Natural killer cell (primary cell): ENCODE measurements around the gene MAPK4. TPM values are rescaled to one million over a fixed set of nuclear protein-coding genes. Genes with fewer than 3 reads are reported as not detected.

Experiments used
- ATAC-seq, 3 donors: fragments of 150-1000 bp in 2 of 3; fragments of 200-7000 bp in 1 of 3; cut with Tn5 transposase; 1 replicate in 1 of 3; 2 replicates in 2 of 3; pipeline ENCODE4 v1.10.0; 2021; ENCODE audit warnings: mild to moderate bottlenecking in 2 of 3, moderate library complexity in 2 of 3
- DNase-seq, 2 donors: peaks; one replicate each; pipeline versions ENCODE4 v3.0.0 to v3.0.0-alpha.2; 2013 to 2021; ENCODE audit warnings: mixed read lengths in 1 of 2
- H3K27ac ChIP-seq: one replicate; pipeline ENCODE4 v1.5.1; 2013; ENCODE audit warnings: mild to moderate bottlenecking, low read length
- H3K27me3 ChIP-seq: one replicate; pipeline ENCODE4 v1.6.1; 2013; ENCODE audit warnings: low read length; ENCODE audit not compliant: control insufficient read depth, insufficient read depth
- H3K36me3 ChIP-seq: one replicate; pipeline ENCODE4 v1.6.1; 2013; ENCODE audit warnings: low read length; ENCODE audit not compliant: control insufficient read depth, insufficient read depth
- H3K4me1 ChIP-seq: one replicate; pipeline ENCODE4 v1.6.1; 2013; ENCODE audit warnings: low read length; ENCODE audit not compliant: control insufficient read depth, insufficient read depth
- H3K4me3 ChIP-seq: one replicate; pipeline ENCODE4 v1.5.1; 2013; ENCODE audit warnings: low read length
- H3K9me3 ChIP-seq: one replicate; pipeline ENCODE4 v1.6.1; 2013; ENCODE audit warnings: low read length; ENCODE audit not compliant: control insufficient read depth, insufficient read depth
- H3K27ac Mint-ChIP-seq, 2 donors: one replicate each; pipeline ENCODE4 v1.8.0; 2022; ENCODE audit warnings: mild to moderate bottlenecking in 2 of 2, mixed read lengths in 2 of 2, moderate library complexity in 1 of 2
- H3K27me3 Mint-ChIP-seq, 2 donors: one replicate each; pipeline ENCODE4 v1.8.0; 2022; ENCODE audit warnings: low read depth in 2 of 2, mixed read lengths in 2 of 2
- H3K36me3 Mint-ChIP-seq: one replicate; pipeline ENCODE4 v1.8.0; 2022; ENCODE audit warnings: mixed read lengths
- H3K4me1 Mint-ChIP-seq, 2 donors: one replicate each; pipeline ENCODE4 v1.8.0; 2022; ENCODE audit warnings: mixed read lengths in 2 of 2
- H3K4me3 Mint-ChIP-seq: one replicate; pipeline ENCODE4 v1.8.0; 2022; ENCODE audit warnings: mild to moderate bottlenecking, moderate library complexity, mixed read lengths
- H3K9me3 Mint-ChIP-seq, 2 donors: one replicate each; pipeline ENCODE4 v1.8.0; 2022; ENCODE audit warnings: mixed read lengths in 2 of 2
- CTCF ChIP-seq: fragments of 200-600 bp; IDR thresholded peaks from one replicate; pipeline ENCODE4 v1.8.0; 2022; ENCODE audit warnings: antibody characterized with exemption
- WGBS: methylation state at CpG from one replicate; pipeline ENCODE4 v1.1.7; 2013; ENCODE audit warnings: missing lambda C conversion rate; ENCODE audit not compliant: insufficient coverage; 5-methylcytosine and 5-hydroxymethylcytosine counted together
- intact Hi-C: fragments of 100-400 bp; cut with micrococcal nuclease; formaldehyde crosslinking; loops from one replicate; pipeline ENCODE4 v1.14.2; 2022
- total RNA-seq, 4 donors: library from RNA; stranded (reverse); fragments of 120-200 nt in 1 of 4; gene quantifications; one replicate each; pipeline versions ENCODE4 v1.2.3 to v1.2.4, GENCODE V29; 2013 to 2022

The MAPK4 gene
- total RNA-seq, 3 donors from 2014 or later (not counting 1 experiment from before 2014, with no cell fraction given): not detected

- TF ChIP-seq CTCF: no peak
- no peaks in the 10 kb centered on the region for H3K36me3 Mint-ChIP-seq
- no peaks in the 10 kb centered on the region for H3K4me1 Mint-ChIP-seq
- DNase-seq (no peak), ATAC-seq (no peak)
- Histone ChIP-seq H3K9me3 (no peaks in the 10 kb centered on the region), H3K36me3 (no peaks in the 10 kb centered on the region), H3K27me3 (no peaks in the 10 kb centered on the region), H3K4me1 (no peaks in the 10 kb centered on the region), H3K27ac (no peak overlapping the region), H3K4me3 (no peak overlapping the region)
- H3K27me3 Mint-ChIP-seq: no peaks in the 10 kb centered on the region
- H3K27ac Mint-ChIP-seq: no peak overlapping the region
- WGBS: 89% methylated on average over 3 of the region's 3 CpGs
- intact Hi-C loops: no loop called here
- H3K9me3 Mint-ChIP-seq: no peaks in the 10 kb centered on the region
- H3K4me3 Mint-ChIP-seq: no peak overlapping the region
These were observed 30.7 kb downstream of the MAPK4 start for GRCh38 chr18:50590593-50590992.

DNA sequence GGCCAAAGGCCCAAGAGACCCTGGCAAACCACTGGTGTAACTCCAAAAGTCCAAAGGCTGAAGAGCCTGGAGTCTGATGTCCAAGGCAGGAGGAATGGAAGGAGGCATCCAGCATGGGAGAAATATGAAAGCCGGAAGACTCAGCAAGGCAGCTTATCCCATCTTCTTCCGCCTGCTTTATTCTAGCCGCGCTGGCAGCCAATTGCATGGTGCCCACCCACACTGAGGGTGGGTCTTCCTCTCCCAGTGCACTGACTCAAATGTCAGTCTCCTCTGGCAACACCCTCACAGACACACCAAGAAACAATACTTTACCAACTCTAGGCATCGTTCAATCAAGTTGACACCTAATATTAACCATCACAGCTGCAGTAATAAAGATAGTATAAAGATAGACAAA lies 34.1 kb downstream of the MAPK4 start:
- no peak for DNase-seq
- Histone ChIP-seq H3K4me3 (no peak overlapping the region), H3K9me3 (no peaks in the 10 kb centered on the region), H3K27me3 (no peaks in the 10 kb centered on the region), H3K36me3 (no peaks in the 10 kb centered on the region), H3K4me1 (no peaks in the 10 kb centered on the region), H3K27ac (no peak overlapping the region)
- no peak for TF ChIP-seq CTCF
- no peaks in the 10 kb centered on the region for H3K36me3 Mint-ChIP-seq
- H3K9me3 Mint-ChIP-seq: no peaks in the 10 kb centered on the region
- ATAC-seq: no peak
- H3K4me1 Mint-ChIP-seq: no peaks in the 10 kb centered on the region
- no peaks in the 10 kb centered on the region for H3K27me3 Mint-ChIP-seq
- 97% methylated on average over 4 of the region's 5 CpGs for WGBS
- no peak overlapping the region for H3K4me3 Mint-ChIP-seq
- H3K27ac Mint-ChIP-seq: no peak overlapping the region
- intact Hi-C loops: no loop called here

GRCh38 chr18:50594942-50595341 lies 35.1 kb downstream of the MAPK4 start:
- no peak for TF ChIP-seq CTCF
- no peaks in the 10 kb centered on the region for H3K9me3 Mint-ChIP-seq
- no peaks in the 10 kb centered on the region for H3K4me1 Mint-ChIP-seq
- Histone ChIP-seq H3K9me3 (no peaks in the 10 kb centered on the region), H3K4me1 (no peaks in the 10 kb centered on the region), H3K36me3 (no peaks in the 10 kb centered on the region), H3K27ac (no peak overlapping the region), H3K4me3 (no peak overlapping the region), H3K27me3 (no peaks in the 10 kb centered on the region)
- no peaks in the 10 kb centered on the region for H3K27me3 Mint-ChIP-seq
- intact Hi-C loops: no loop called here
- H3K4me3 Mint-ChIP-seq: no peak overlapping the region
- DNase-seq (no peak), ATAC-seq (no peak)
- H3K27ac Mint-ChIP-seq: no peak overlapping the region
- no peaks in the 10 kb centered on the region for H3K36me3 Mint-ChIP-seq
- WGBS: no CpG with 5 or more reads among the region's 4 CpGs

GRCh38 chr18:50602466-50602865 lies 42.6 kb downstream of the MAPK4 start:
- H3K4me3 Mint-ChIP-seq: no peak overlapping the region
- H3K36me3 Mint-ChIP-seq: no peaks in the 10 kb centered on the region
- no peak for DNase-seq
- no peak overlapping the region for H3K27ac ChIP-seq
- peaks cover 0 to 3% of the 10 kb centered on the region in 2 donors for H3K27me3 Mint-ChIP-seq
- no peak overlapping the region for H3K27ac Mint-ChIP-seq
- intact Hi-C loops: no loop called here
- TF ChIP-seq CTCF: no peak
- 91% methylated on average over 2 of the region's 3 CpGs for WGBS
- H3K9me3 Mint-ChIP-seq: peaks cover 0 to 2% of the 10 kb centered on the region in 2 donors
- ATAC-seq: no peak
- H3K36me3 ChIP-seq: no peaks in the 10 kb centered on the region
- no peaks in the 10 kb centered on the region for H3K9me3 ChIP-seq
- H3K4me3 ChIP-seq: no peak overlapping the region
- no peaks in the 10 kb centered on the region for H3K27me3 ChIP-seq
- H3K4me1 ChIP-seq: no peaks in the 10 kb centered on the region
- H3K4me1 Mint-ChIP-seq: no peaks in the 10 kb centered on the region
